Measurements from ENCODE around the gene SF3A2.

- no peak for TF ChIP-seq CTCF (IDR thresholded peaks at IDR 0.05)
- no peak for TF ChIP-seq POLR2A (IDR thresholded peaks at IDR 0.05)
Observed at GRCh38 chr19:2210206-2210605, 26.4 kb upstream of the SF3A2 start.
